ENCODE measurements around the gene ASB6.

ASB6 gene

DNA sequence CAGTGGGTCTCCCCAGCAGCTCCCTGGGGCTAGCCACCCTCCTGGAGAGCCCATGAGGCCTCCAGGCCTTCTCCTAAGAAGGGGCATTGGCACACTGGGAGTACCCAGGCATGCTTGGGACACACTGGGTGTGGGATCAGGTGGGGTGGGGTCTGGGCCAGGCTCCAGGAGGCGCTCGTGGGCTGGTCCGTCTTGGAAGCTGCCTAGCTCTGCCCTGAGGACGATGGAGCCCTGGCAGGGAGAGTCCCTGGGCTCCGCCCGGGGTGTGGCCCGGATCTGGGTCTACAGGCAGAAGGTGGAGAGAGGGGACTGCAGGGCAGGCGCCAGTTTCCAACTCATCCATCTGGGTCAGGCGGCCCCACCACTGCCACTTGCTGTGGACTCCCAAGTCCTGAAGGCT is 25.9 kb upstream of the ASB6 start:
- Histone ChIP-seq H3K79me2 (ENCODE audit: insufficient read depth, low read length) (no peaks in the 10 kb centered on the region), H3K4me2 (ENCODE audit: low read depth, low read length, poor library complexity, severe bottlenecking) (no peak overlapping the region), H3K9me2 (replicated peaks; ENCODE audit: low read depth, low read length) (no peaks in the 10 kb centered on the region), H3F3A (ENCODE audit: low read depth) (no peaks in the 10 kb centered on the region), H3K9me3 (ENCODE audit: insufficient read depth, low read depth, low read length) (no peaks in the 10 kb centered on the region), H3K36me3 (ENCODE audit: insufficient read depth, low read length) (no peaks in the 10 kb centered on the region), H2AFZ (ENCODE audit: low read length) (no peak overlapping the region), H3K4me1 (ENCODE audit: insufficient read depth, low read length, poor library complexity, severe bottlenecking) (no peaks in the 10 kb centered on the region), H4K20me1 (ENCODE audit: insufficient read depth, low read length, poor library complexity, severe bottlenecking) (no peaks in the 10 kb centered on the region), H3K27me3 (ENCODE audit: insufficient read depth, low read length, poor library complexity, severe bottlenecking) (no peaks in the 10 kb centered on the region), H3K9ac (ENCODE audit: low read depth, low read length, poor library complexity, severe bottlenecking) (no peak overlapping the region), H3K4me3 (ENCODE audit: low read length, poor library complexity, severe bottlenecking) (no peak overlapping the region)
- no peak for TF ChIP-seq EZH2phosphoT487 (IDR thresholded peaks at IDR 0.05; ENCODE audit: borderline replicate concordance)
- TF ChIP-seq, protein P1, sequence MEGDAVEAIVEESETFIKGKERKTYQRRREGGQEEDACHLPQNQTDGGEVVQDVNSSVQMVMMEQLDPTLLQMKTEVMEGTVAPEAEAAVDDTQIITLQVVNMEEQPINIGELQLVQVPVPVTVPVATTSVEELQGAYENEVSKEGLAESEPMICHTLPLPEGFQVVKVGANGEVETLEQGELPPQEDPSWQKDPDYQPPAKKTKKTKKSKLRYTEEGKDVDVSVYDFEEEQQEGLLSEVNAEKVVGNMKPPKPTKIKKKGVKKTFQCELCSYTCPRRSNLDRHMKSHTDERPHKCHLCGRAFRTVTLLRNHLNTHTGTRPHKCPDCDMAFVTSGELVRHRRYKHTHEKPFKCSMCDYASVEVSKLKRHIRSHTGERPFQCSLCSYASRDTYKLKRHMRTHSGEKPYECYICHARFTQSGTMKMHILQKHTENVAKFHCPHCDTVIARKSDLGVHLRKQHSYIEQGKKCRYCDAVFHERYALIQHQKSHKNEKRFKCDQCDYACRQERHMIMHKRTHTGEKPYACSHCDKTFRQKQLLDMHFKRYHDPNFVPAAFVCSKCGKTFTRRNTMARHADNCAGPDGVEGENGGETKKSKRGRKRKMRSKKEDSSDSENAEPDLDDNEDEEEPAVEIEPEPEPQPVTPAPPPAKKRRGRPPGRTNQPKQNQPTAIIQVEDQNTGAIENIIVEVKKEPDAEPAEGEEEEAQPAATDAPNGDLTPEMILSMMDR (conservative IDR thresholded peaks at IDR 0.05; ENCODE audit: low read length), result no peak

DNA sequence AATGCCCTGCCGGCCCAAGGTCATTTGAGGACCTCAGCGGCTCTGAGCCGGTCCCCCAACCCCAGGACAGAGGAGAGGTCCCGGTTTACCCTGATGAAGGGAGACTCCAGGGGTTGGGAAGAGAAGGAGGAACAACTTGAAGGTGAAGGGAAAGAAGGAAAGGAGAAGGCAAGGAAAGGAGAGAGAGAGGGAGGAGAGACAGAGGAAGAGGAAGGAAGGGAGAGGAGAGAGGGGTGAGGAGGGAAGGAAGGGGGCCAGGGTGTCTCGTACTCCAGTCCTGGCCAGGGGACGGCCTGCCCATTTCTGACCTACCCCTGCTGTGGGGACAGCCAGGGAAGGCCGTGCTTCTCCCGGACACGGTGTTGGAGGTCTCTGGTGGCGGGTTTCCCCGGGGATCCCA is 25.4 kb upstream of the ASB6 start:
- H3K4me3 ChIP-seq (ENCODE audit: low read length, poor library complexity, severe bottlenecking), result no peak overlapping the region
- H3K36me3 ChIP-seq (ENCODE audit: insufficient read depth, low read length), result no peaks in the 10 kb centered on the region
- H3K9ac ChIP-seq (ENCODE audit: low read depth, low read length, poor library complexity, severe bottlenecking), result no peak overlapping the region
- no peaks in the 10 kb centered on the region for H4K20me1 ChIP-seq (ENCODE audit: insufficient read depth, low read length, poor library complexity, severe bottlenecking)
- H3K9me2 ChIP-seq (replicated peaks; ENCODE audit: low read depth, low read length), result no peaks in the 10 kb centered on the region
- H3K79me2 ChIP-seq (ENCODE audit: insufficient read depth, low read length), result no peaks in the 10 kb centered on the region
- TF ChIP-seq, protein P1 (conservative IDR thresholded peaks at IDR 0.05; ENCODE audit: low read length), result no peak
- TF ChIP-seq EZH2phosphoT487 (IDR thresholded peaks at IDR 0.05; ENCODE audit: borderline replicate concordance), result no peak
- H3K9me3 ChIP-seq (ENCODE audit: insufficient read depth, low read depth, low read length), result no peaks in the 10 kb centered on the region
- H3K4me2 ChIP-seq (ENCODE audit: low read depth, low read length, poor library complexity, severe bottlenecking), result no peak overlapping the region
- no peak overlapping the region for H2AFZ ChIP-seq (ENCODE audit: low read length)
- H3K27me3 ChIP-seq (ENCODE audit: insufficient read depth, low read length, poor library complexity, severe bottlenecking), result no peaks in the 10 kb centered on the region
- H3F3A ChIP-seq (ENCODE audit: low read depth), result no peaks in the 10 kb centered on the region
- H3K4me1 ChIP-seq (ENCODE audit: insufficient read depth, low read length, poor library complexity, severe bottlenecking), result no peaks in the 10 kb centered on the region

DNA sequence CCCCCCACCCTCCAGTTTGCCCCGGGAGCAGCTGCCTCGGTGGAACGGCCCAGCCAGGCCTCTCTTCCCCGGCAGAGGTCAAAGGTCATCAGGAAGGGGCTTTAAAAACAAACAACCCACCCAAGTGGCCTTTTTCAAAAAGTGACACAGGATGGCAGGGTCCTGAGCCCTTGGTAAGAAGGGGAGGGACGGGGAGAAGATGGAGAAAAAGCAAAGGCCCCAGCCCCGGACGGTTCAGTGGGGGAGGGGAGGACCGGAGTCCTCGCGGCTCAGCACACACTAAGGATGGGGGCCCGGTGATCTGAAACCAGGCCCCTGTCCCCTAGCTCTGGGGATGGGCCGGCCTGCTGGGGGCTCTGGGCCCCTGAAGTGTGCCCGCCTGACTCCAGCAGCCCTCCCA is 24.6 kb upstream of the ASB6 start:
- H3K4me2 ChIP-seq (ENCODE audit: low read depth, low read length, poor library complexity, severe bottlenecking), result no peak overlapping the region
- no peaks in the 10 kb centered on the region for H4K20me1 ChIP-seq (ENCODE audit: insufficient read depth, low read length, poor library complexity, severe bottlenecking)
- no peak overlapping the region for H3K4me3 ChIP-seq (ENCODE audit: low read length, poor library complexity, severe bottlenecking)
- H3K9me3 ChIP-seq (ENCODE audit: insufficient read depth, low read depth, low read length), result no peaks in the 10 kb centered on the region
- H3K79me2 ChIP-seq (ENCODE audit: insufficient read depth, low read length), result no peaks in the 10 kb centered on the region
- no peak overlapping the region for H3K9ac ChIP-seq (ENCODE audit: low read depth, low read length, poor library complexity, severe bottlenecking)
- H3K27me3 ChIP-seq (ENCODE audit: insufficient read depth, low read length, poor library complexity, severe bottlenecking), result no peaks in the 10 kb centered on the region
- no peaks in the 10 kb centered on the region for H3K36me3 ChIP-seq (ENCODE audit: insufficient read depth, low read length)
- H3K4me1 ChIP-seq (ENCODE audit: insufficient read depth, low read length, poor library complexity, severe bottlenecking), result no peaks in the 10 kb centered on the region
- H3K9me2 ChIP-seq (replicated peaks; ENCODE audit: low read depth, low read length), result no peaks in the 10 kb centered on the region
- no peak overlapping the region for H2AFZ ChIP-seq (ENCODE audit: low read length)
- TF ChIP-seq, protein P1 (conservative IDR thresholded peaks at IDR 0.05; ENCODE audit: low read length), result no peak
- no peak for TF ChIP-seq EZH2phosphoT487 (IDR thresholded peaks at IDR 0.05; ENCODE audit: borderline replicate concordance)
- no peaks in the 10 kb centered on the region for H3F3A ChIP-seq (ENCODE audit: low read depth)

Data from Loucy (cell line).